ENCODE measurements around the gene SNX8.

The SNX8 gene

DNA sequence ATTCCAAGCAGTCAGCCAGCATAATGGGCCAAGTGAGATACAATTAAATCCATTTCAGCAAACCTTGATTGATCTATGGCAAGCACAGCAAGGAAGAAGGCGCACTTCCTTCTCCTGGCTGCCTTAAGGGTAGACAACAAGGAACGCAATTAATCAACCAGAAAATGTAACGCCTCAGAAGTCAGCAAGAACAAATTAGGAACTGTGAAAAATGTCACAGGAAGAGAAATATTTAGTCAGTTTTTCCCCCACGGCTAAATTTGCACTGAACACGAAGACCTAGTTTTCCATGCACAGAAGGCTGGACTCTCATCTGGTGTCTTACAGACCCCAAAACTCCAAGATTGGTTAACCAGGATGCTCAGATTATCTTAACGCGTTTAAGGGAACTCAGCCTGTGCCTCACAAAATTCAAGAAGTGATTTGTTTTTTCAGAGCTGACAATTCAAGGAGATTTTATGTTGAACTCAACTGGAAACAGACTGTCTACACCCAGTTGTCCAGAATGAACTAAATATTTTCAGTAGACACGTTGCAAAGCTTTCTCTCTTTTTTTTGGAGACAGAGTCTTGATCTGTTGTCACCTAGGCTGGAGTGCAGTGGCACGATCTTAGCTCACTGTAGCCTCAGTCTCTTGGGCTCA lies 14.2 kb downstream of the SNX8 start:
- Histone ChIP-seq H3K36me3 (ENCODE audit: control insufficient read depth, low read length) (no peaks in the 10 kb centered on the region), H3K4me1 (ENCODE audit: control insufficient read depth, low read length) (peaks cover 69% of the 10 kb centered on the region), H3K9me2 (replicated peaks; ENCODE audit: control insufficient read depth, low read length) (no peaks in the 10 kb centered on the region), H3F3A (ENCODE audit: control insufficient read depth, insufficient read depth) (peaks cover 18% of the 10 kb centered on the region), H3K27me3 (ENCODE audit: control insufficient read depth, low read length) (no peaks in the 10 kb centered on the region), H3K9me3 (ENCODE audit: control insufficient read depth, insufficient read depth, low read length) (0 out of 2 replicates have a peak, but pooled peaks cover 2% of the 10 kb centered on the region), H3K27ac (ENCODE audit: low read depth, low read length) (peak overlapping the region; percentile 62), H4K20me1 (ENCODE audit: control insufficient read depth, insufficient read depth, low read depth, low read length) (no peaks in the 10 kb centered on the region), H3K4me3 (ENCODE audit: low read length) (peak overlapping the region; percentile 47), H3K79me2 (ENCODE audit: control insufficient read depth, low read length) (peaks cover 72% of the 10 kb centered on the region), H3K4me2 (ENCODE audit: low read length) (peak overlapping the region; percentile 78)
- TF ChIP-seq, protein P1, sequence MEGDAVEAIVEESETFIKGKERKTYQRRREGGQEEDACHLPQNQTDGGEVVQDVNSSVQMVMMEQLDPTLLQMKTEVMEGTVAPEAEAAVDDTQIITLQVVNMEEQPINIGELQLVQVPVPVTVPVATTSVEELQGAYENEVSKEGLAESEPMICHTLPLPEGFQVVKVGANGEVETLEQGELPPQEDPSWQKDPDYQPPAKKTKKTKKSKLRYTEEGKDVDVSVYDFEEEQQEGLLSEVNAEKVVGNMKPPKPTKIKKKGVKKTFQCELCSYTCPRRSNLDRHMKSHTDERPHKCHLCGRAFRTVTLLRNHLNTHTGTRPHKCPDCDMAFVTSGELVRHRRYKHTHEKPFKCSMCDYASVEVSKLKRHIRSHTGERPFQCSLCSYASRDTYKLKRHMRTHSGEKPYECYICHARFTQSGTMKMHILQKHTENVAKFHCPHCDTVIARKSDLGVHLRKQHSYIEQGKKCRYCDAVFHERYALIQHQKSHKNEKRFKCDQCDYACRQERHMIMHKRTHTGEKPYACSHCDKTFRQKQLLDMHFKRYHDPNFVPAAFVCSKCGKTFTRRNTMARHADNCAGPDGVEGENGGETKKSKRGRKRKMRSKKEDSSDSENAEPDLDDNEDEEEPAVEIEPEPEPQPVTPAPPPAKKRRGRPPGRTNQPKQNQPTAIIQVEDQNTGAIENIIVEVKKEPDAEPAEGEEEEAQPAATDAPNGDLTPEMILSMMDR (IDR thresholded peaks at IDR 0.05; ENCODE audit: low read depth, low read length, poor library complexity, severe bottlenecking), result no peak
- TF ChIP-seq EZH2phosphoT487 (IDR thresholded peaks at IDR 0.05; ENCODE audit: borderline replicate concordance, low read length), result no peak

DNA sequence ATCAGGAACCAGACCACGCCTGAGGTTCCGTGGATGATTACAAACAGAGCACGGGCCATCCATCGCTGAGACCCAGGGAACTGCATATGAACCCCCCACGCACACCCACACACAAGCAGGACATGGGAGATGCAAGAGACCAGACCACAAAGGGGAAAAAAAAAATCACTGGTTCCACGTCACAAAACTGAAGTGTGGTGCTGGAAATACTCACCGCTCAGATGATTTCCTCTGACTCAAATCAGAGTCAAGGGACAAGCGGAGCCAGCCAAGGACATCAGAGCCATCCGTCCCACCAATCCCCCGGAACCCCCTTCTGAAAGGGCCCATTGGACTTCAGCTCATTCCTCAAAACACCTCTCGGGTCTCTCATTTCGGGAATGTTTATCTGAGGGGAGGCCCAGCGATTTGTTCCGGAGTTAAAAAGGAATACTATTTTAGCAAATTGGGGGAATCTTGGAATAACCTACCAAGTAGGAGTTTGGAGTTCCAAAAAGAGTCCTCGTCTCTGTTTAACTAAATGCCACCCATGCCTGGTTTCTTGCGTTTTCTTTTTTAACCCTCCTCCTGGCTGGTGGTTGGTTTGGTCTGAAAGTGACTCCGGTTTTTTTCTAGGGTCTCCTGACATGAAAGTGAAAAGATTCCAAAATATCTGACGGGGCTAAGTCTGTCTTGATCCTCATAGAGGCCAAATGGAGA lies 15.0 kb downstream of the SNX8 start:
- TF ChIP-seq EZH2phosphoT487 (IDR thresholded peaks at IDR 0.05; ENCODE audit: borderline replicate concordance, low read length), result no peak
- TF ChIP-seq, protein P1 (IDR thresholded peaks at IDR 0.05; ENCODE audit: low read depth, low read length, poor library complexity, severe bottlenecking), result no peak
- H3K4me3 ChIP-seq (ENCODE audit: low read length), result peak overlapping the region; percentile 47
- H3K9me2 ChIP-seq (replicated peaks; ENCODE audit: control insufficient read depth, low read length), result no peaks in the 10 kb centered on the region
- no peaks in the 10 kb centered on the region for H3K27me3 ChIP-seq (ENCODE audit: control insufficient read depth, low read length)
- no peaks in the 10 kb centered on the region for H3K36me3 ChIP-seq (ENCODE audit: control insufficient read depth, low read length)
- H4K20me1 ChIP-seq (ENCODE audit: control insufficient read depth, insufficient read depth, low read depth, low read length), result no peaks in the 10 kb centered on the region
- peak overlapping the region; percentile 62 for H3K27ac ChIP-seq (ENCODE audit: low read depth, low read length)
- peaks cover 18% of the 10 kb centered on the region for H3F3A ChIP-seq (ENCODE audit: control insufficient read depth, insufficient read depth)
- peak overlapping the region; percentile 78 for H3K4me2 ChIP-seq (ENCODE audit: low read length)
- peaks cover 65% of the 10 kb centered on the region for H3K4me1 ChIP-seq (ENCODE audit: control insufficient read depth, low read length)
- H3K79me2 ChIP-seq (ENCODE audit: control insufficient read depth, low read length), result peaks cover 70% of the 10 kb centered on the region
- H3K9me3 ChIP-seq (ENCODE audit: control insufficient read depth, insufficient read depth, low read length), result 0 out of 2 replicates have a peak, but pooled peaks cover 2% of the 10 kb centered on the region

DNA sequence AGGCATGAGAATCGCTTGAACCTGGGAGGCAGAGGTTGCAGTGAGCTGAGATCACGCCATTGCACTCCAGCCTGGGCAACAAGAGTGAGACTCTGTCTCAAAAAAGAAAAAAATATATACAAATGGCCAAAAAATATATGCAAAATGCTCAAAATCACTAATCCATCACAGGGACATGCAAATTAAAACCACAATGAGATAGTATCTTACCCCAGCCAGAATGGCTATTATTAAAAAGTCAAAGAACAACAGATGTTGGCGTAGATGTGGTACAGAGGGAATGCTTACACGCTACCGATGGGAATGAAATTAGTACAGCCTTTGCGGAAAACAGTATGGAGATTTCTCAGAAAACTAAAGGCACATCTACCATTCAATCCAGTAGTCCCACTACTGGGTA lies 17.4 kb downstream of the SNX8 start:
- peaks cover 64% of the 10 kb centered on the region for H3K4me1 ChIP-seq (ENCODE audit: control insufficient read depth, low read length)
- peaks cover 73% of the 10 kb centered on the region for H3K79me2 ChIP-seq (ENCODE audit: control insufficient read depth, low read length)

More for the DNA sequence above, 17.4 kb downstream of the SNX8 start:
- Histone ChIP-seq H3K36me3 (ENCODE audit: control insufficient read depth, low read length) (no peaks in the 10 kb centered on the region), H3K27me3 (ENCODE audit: control insufficient read depth, low read length) (no peaks in the 10 kb centered on the region), H3K9me3 (ENCODE audit: control insufficient read depth, insufficient read depth, low read length) (0 out of 2 replicates have a peak, but pooled peaks cover 2% of the 10 kb centered on the region), H3K27ac (ENCODE audit: low read depth, low read length) (peak overlapping the region; percentile 34), H3F3A (ENCODE audit: control insufficient read depth, insufficient read depth) (peaks cover 18% of the 10 kb centered on the region), H3K4me2 (ENCODE audit: low read length) (peak overlapping the region; percentile 48), H3K9me2 (replicated peaks; ENCODE audit: control insufficient read depth, low read length) (no peaks in the 10 kb centered on the region), H4K20me1 (ENCODE audit: control insufficient read depth, insufficient read depth, low read depth, low read length) (no peaks in the 10 kb centered on the region), H3K4me3 (ENCODE audit: low read length) (peak overlapping the region; percentile 32)
- TF ChIP-seq EZH2phosphoT487 (IDR thresholded peaks at IDR 0.05; ENCODE audit: borderline replicate concordance, low read length), result no peak
- TF ChIP-seq, protein P1 (IDR thresholded peaks at IDR 0.05; ENCODE audit: low read depth, low read length, poor library complexity, severe bottlenecking), result no peak
